Activated T-cell treated with anti-CD3 and anti-CD28 coated beads, Interleukin-2, amount 50 U/mL, for 72 hours (primary cell): ENCODE results near the gene CPXM1. TPM values are rescaled to one million over a fixed set of nuclear protein-coding genes. Genes with fewer than 3 reads are reported as not detected.

Experiments
- ATAC-seq, 2 donors: fragments of 150-1000 bp; cut with Tn5 transposase; replicated peaks in 1 of 2; 2 replicates each; pipeline ENCODE4 v1.10.0; 2021; ENCODE audit warnings: moderate library complexity in 2 of 2, mild to moderate bottlenecking in 1 of 2
- DNase-seq, 2 donors: peaks; one replicate each; pipeline ENCODE4 v3.0.0; 2021 to 2022; ENCODE audit warnings: mixed read lengths in 1 of 2
- H3K27ac Mint-ChIP-seq: one replicate; pipeline ENCODE4 v1.8.0; 2022; ENCODE audit warnings: mild to moderate bottlenecking, moderate library complexity, mixed read lengths
- H3K27me3 Mint-ChIP-seq: one replicate; pipeline ENCODE4 v1.8.0; 2022; ENCODE audit warnings: low read depth, mixed read lengths
- H3K36me3 Mint-ChIP-seq, 2 donors: one replicate each; pipeline ENCODE4 v1.8.0; 2022; ENCODE audit warnings: mixed read lengths in 2 of 2, mild to moderate bottlenecking in 1 of 2; ENCODE audit not compliant: insufficient read depth in 2 of 2
- H3K4me1 Mint-ChIP-seq: one replicate; pipeline ENCODE4 v1.8.0; 2022; ENCODE audit warnings: low read depth, mixed read lengths
- H3K4me3 Mint-ChIP-seq, 2 donors: one replicate each; pipeline ENCODE4 v1.8.0; 2022; ENCODE audit warnings: mild to moderate bottlenecking in 2 of 2, mixed read lengths in 2 of 2, moderate library complexity in 2 of 2
- H3K9me3 Mint-ChIP-seq, 2 donors: one replicate each; pipeline ENCODE4 v1.8.0; 2022; ENCODE audit warnings: mixed read lengths in 2 of 2
- total RNA-seq, 2 donors: library from RNA; stranded (reverse); gene quantifications; one replicate each; pipeline ENCODE4 v1.2.3, GENCODE V29; 2022

Gene CPXM1
- 1 to 10 TPM; 4.0 to 4.4 TPM for total RNA-seq

- DNase-seq (peak; percentile 33 to 52), ATAC-seq (peak; percentile 64 to 74)
- Mint-ChIP-seq H3K4me3 (peak within 1 kb of the TSS; percentile 89 to 95), H3K4me1 (peaks cover 27% of the 10 kb centered on the region), H3K27ac (peak within 1 kb of the TSS; percentile 29), H3K9me3 (no peaks in the 10 kb centered on the region), H3K36me3 (peaks cover 3 to 6% of the 10 kb centered on the region in 2 donors), H3K27me3 (peaks cover 62% of the 10 kb centered on the region)
Observed at GRCh38 chr20:2800521-2801285, at the start of gene CPXM1. Gene CPXM1 (minus strand): TSS chr20:2800627. CDS start chr20:2800572, 55 bp downstream.

DNA sequence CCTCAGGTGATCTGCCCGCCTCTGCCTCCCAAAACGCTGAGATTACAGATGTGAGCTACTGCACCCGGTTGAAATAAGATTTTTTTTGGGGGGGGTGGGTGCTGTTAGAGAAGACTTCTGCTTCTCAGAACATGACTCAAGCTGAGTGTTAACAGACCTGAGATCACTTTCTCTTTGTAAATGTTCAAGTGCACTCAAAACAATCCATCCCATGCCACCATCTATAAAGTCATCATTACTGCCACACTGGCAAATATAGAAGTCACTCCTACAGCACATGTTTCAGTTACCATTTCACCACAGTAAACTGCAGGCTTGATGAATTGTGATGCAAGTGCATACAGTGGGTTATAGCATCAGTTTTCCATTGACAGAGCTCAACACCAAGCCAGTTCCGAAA lies 49.1 kb upstream of the CPXM1 start:
- H3K36me3 Mint-ChIP-seq: peaks cover 0 to 2% of the 10 kb centered on the region in 2 donors
- H3K4me3 Mint-ChIP-seq: no peak overlapping the region
- ATAC-seq: peak; percentile 78
- DNase-seq: no peak
- H3K9me3 Mint-ChIP-seq: no peaks in the 10 kb centered on the region
- no peaks in the 10 kb centered on the region for H3K27me3 Mint-ChIP-seq
- H3K4me1 Mint-ChIP-seq: peaks cover 26% of the 10 kb centered on the region
- no peak overlapping the region for H3K27ac Mint-ChIP-seq

DNA sequence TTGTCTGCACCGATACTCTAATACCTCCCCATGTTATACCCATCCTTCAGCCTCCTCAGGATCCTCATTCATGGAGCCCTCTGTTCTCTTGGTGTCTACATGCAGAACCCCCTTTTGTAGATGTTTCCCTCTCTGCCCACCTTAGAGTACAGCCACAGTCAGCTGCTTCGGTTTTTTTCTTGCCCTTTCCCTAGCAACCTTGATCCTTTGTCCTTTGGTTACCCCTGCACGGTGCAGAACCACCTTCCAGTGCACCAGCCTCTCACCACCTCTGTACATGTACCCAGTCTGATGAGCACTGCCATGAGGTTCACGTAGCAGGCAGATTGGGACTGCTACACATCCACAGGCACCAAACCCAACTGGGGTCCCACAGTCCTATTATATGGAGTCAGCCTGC lies 47.4 kb upstream of the CPXM1 start:
- ATAC-seq (no peak), DNase-seq (no peak)
- Mint-ChIP-seq H3K9me3 (no peaks in the 10 kb centered on the region), H3K4me1 (peaks cover 39% of the 10 kb centered on the region), H3K4me3 (no peak overlapping the region), H3K27me3 (no peaks in the 10 kb centered on the region), H3K36me3 (no peaks in the 10 kb centered on the region), H3K27ac (no peak overlapping the region)

DNA sequence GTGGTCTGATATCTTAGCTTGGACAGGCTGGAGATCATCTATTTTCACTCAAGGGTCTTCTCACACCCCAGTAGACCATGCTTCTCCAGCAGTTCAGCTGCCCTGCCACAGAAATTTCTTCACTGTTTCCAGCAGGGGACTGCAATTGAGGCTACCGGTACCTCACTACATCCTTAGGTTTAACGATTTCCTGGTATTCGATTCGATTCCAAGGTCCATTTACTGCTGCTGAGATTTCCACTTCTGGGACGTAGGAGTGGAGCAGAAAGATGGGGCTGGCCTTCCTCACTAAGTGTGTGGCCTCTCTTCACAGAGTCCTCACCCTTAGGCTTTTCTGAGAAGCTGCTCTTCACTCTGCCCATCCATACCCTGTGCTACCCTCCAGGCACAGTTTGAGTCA lies 46.3 kb upstream of the CPXM1 start:
- Mint-ChIP-seq H3K4me1 (peaks cover 40% of the 10 kb centered on the region), H3K27me3 (no peaks in the 10 kb centered on the region), H3K4me3 (no peak overlapping the region), H3K36me3 (no peaks in the 10 kb centered on the region), H3K27ac (no peak overlapping the region), H3K9me3 (no peaks in the 10 kb centered on the region)
- DNase-seq: no peak
- ATAC-seq: no peak

DNA sequence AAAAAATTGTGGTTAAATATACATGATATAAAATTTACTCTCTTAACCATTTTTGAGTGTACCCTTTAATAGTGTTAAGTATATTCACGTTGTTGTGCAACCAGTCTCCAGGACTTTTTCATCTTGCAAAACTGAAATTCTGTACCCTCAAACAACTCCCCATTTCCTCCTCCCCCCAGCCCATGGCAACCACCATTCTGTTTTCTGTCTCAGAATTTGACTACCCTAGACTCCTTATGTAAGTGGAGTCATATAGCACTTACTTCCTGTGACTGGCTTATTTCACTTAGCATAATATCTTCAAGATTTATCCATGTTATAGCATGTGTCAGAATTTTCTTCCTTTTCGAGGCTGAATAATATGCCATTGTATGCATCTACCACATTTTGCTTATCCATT lies 45.2 kb upstream of the CPXM1 start:
- Mint-ChIP-seq H3K4me3 (no peak overlapping the region), H3K36me3 (peaks cover 0 to 1% of the 10 kb centered on the region in 2 donors), H3K27me3 (no peaks in the 10 kb centered on the region), H3K9me3 (no peaks in the 10 kb centered on the region), H3K4me1 (peaks cover 46% of the 10 kb centered on the region), H3K27ac (no peak overlapping the region)
- peak; percentile 38 to 50 for ATAC-seq
- DNase-seq: no peak

GRCh38 chr20:2840967-2841531 lies 40.6 kb upstream of the CPXM1 start:
- peak; percentile 57 to 62 for DNase-seq
- Mint-ChIP-seq H3K36me3 (peaks cover 4 to 7% of the 10 kb centered on the region in 2 donors), H3K4me1 (peaks cover 45% of the 10 kb centered on the region), H3K27me3 (no peaks in the 10 kb centered on the region), H3K27ac (peak overlapping the region; percentile 74), H3K4me3 (peak overlapping the region; percentile 86 to 91), H3K9me3 (peaks cover 0 to 2% of the 10 kb centered on the region in 2 donors)
- ATAC-seq: peak; percentile 37 to 56

DNA sequence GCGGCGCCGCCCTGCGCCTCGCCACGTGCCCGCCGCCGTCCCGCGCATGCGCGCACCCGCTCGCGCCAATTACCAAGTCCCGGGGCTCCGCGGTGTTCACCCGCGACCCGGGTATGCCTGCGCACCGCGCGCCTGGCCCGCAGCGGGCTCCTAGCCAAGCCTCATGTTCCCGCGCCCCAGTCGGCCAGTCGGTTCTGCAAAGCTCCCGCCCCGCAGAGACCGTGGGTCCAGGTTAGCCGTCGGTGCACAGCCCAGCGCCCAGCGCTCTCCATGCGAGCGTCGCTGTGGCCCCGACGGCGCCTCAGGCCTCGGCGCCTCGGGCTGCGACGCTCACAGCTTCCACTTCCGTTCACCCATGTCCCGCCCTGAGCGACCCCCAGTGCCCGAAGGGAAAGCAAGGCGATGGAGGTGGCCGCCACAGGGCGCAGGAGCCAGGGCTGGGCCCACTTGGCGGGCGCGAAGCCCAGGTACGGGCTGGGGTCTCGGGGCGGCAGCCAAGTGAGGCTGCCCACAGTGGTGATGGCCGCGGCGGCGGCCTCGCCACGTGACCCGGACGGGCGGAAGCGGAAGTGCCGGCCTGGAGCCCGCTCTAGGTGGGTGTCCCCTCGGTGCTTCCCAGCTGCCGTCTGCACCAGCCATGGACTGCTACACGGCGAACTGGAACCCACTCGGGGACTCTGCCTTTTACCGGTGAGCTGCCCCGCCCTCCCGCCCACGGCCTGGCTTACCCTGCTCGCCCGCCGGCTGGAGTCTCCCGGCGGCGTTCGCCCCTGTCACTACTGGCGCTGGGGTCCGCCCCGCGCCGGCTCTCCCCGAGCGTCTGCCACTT lies 39.9 kb upstream of the CPXM1 start, which contains the start of the genes PCED1A and VPS16:
PCED1A (minus strand) TSS at position 518 of the 829 bp plus-strand sequence. CDS start 743 bp downstream, outside the sequence.
VPS16 (plus strand) TSS at position 608 of the 829 bp plus-strand sequence; CDS start at position 638, 30 bp downstream.
- Mint-ChIP-seq H3K27ac (peak within 1 kb of the TSS; percentile 94), H3K27me3 (no peaks in the 10 kb centered on the region)

GRCh38 chr20:2839732-2840137 lies 39.3 kb upstream of the CPXM1 start:
- no peak for ATAC-seq

More for the DNA sequence above, 39.9 kb upstream of the CPXM1 start, which contains the start of the genes PCED1A and VPS16:
- DNase-seq (peak; percentile 91 to 92), ATAC-seq (peak; percentile 98)
- peaks cover 4 to 7% of the 10 kb centered on the region in 2 donors for H3K36me3 Mint-ChIP-seq
- H3K9me3 Mint-ChIP-seq: peaks cover 0 to 2% of the 10 kb centered on the region in 2 donors
- H3K4me3 Mint-ChIP-seq: peak within 1 kb of the TSS; percentile 86 to 91
- H3K4me1 Mint-ChIP-seq: peaks cover 38% of the 10 kb centered on the region

DNA sequence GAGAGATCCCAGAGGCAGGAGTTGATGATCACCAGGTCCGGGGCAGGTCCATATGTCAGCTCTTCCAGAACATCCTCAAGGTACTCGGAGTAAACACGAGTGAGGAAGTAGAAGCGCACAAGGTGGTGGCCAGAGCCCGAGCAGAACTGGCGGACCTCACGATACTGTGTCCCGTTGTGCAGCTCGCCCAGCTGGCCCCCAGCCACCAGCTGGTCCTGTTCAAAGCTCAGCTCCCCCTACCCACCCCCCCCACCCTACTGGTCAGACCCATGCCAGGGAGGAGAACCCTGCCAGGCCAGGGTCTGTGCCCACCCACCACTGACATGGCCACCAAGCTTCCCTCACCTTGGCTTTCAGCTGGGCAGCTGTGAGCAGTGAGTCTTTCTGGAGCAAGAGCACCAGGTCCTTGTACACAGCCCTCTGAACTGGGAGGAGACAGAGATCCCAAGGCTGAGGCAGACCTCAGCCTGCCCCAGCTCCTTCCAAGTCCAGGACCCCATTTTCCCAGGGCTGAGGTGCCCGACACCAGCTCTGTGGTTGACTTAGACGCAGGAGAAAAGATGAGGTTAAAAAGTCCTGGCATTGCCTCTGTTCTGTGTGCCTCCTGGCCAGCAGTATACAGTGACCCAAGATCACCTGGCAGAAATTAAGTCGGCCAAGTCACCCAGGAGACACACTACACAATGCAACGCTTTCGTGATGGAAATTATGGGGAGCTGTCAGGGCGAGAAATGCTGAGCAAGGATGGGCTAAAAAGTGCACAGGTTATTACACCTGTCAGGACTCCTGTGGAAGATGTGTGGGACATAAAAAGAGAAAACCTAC lies 38.6 kb upstream of the CPXM1 start:
- H3K27me3 Mint-ChIP-seq: no peaks in the 10 kb centered on the region
- ATAC-seq (no peak), DNase-seq (no peak)
- peak overlapping the region; percentile 94 for H3K27ac Mint-ChIP-seq
- peaks cover 0 to 2% of the 10 kb centered on the region in 2 donors for H3K9me3 Mint-ChIP-seq
- H3K4me1 Mint-ChIP-seq: peaks cover 26% of the 10 kb centered on the region
- peaks cover 4 to 7% of the 10 kb centered on the region in 2 donors for H3K36me3 Mint-ChIP-seq
- peak overlapping the region; percentile 83 to 86 for H3K4me3 Mint-ChIP-seq

More at GRCh38 chr20:2839732-2840137, 39.3 kb upstream of the CPXM1 start:
- DNase-seq: no peak
- Mint-ChIP-seq H3K27ac (peak overlapping the region; percentile 94), H3K4me3 (peak overlapping the region; percentile 83 to 86), H3K9me3 (peaks cover 0 to 2% of the 10 kb centered on the region in 2 donors), H3K4me1 (peaks cover 32% of the 10 kb centered on the region), H3K36me3 (peaks cover 4 to 7% of the 10 kb centered on the region in 2 donors), H3K27me3 (no peaks in the 10 kb centered on the region)

- Mint-ChIP-seq H3K36me3 (peaks cover 4 to 7% of the 10 kb centered on the region in 2 donors), H3K27me3 (no peaks in the 10 kb centered on the region), H3K4me1 (peaks cover 20% of the 10 kb centered on the region), H3K9me3 (peaks cover 0 to 2% of the 10 kb centered on the region in 2 donors), H3K27ac (no peak overlapping the region), H3K4me3 (peak overlapping the region in 1 of 2 donors; percentile 6)
- ATAC-seq: no peak
- no peak for DNase-seq
Observed at GRCh38 chr20:2838170-2838797, 37.9 kb upstream of the CPXM1 start.

- Mint-ChIP-seq H3K4me3 (no peak overlapping the region), H3K27me3 (no peaks in the 10 kb centered on the region), H3K9me3 (peaks cover 0 to 2% of the 10 kb centered on the region in 2 donors), H3K36me3 (peaks cover 4 to 7% of the 10 kb centered on the region in 2 donors), H3K27ac (no peak overlapping the region), H3K4me1 (peaks cover 18% of the 10 kb centered on the region)
- DNase-seq (no peak), ATAC-seq (no peak)
Observed at GRCh38 chr20:2837221-2837960, 37.0 kb upstream of the CPXM1 start.
